CD4-positive, alpha-beta T cell treated with Interleukin-15 for 1 hour (primary cell): ENCODE measurements around the gene GPR18.

Source experiments
- DNase-seq: peaks from one replicate; pipeline ENCODE4 v3.0.0-alpha.2; 2020

Gene GPR18

DNA sequence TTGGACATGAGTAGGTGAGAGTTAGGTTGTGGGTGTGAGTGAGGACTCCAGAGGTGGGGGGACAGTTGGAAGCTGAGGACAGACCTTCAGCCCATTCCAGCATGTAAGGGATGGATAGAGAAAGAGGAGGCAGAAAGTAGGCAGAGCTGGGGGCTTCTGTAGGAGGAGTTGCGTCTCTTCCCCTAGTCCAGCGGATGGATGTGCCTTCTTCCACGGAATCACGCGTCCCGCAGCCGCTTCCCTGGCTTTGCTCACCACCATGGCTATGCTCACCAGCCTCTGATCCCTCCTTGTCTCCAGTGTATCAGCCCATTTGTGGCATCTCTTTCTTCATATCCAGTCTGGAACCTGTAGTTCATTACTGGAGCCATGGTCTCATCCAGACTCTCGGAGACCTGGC, 52.0 kb downstream of the GPR18 start:
- no peak for DNase-seq

DNA sequence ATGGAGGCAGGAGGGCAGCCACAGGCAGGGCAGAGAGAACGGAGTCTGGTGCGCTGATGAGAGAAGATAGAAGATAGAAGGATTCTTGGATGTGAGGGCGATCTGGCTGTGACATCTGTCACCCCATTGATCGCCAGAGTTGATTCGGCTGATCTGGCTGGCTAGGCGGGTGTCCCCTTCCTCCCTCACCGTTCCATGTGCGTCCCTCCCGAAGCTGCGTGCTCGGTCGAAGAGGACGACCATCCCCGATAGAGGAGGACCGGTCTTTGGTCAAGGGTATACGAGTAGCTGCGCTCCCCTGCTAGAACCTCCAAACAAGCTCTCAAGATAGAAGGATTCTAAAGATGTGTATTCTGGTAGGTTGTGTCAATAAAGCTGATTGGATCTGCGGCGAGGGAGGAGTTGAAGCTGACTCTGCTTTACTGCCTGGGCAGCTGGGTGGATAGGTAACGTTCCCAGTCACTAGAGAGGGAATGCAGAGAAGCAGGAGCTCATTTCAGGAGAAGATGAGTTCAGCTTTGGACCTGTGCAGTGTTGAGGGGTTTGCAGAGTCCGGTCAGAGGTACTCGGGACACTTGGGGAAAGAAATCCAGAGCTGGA, 52.5 kb downstream of the GPR18 start:
- DNase-seq = no peak
